GM23248 (cell line): Measurements from ENCODE around the gene WEE2. TPM values are rescaled to one million over a fixed set of nuclear protein-coding genes. Genes with fewer than 3 reads are reported as not detected.
"Not testable (repeated sequence)": the region's sequence is repeated elsewhere in the genome, so short reads cannot be mapped to it uniquely, and the experiment has no call there.

Source experiments
- DNase-seq: peaks from one replicate; pipeline ENCODE4 v3.0.0-alpha.2; 2015
- H2AFZ ChIP-seq: fragments of 200-600 bp; sonication (generic); 2 replicates; pipeline ENCODE4 v1.6.1; 2016; ENCODE audit warnings: antibody characterized with exemption
- H3F3A ChIP-seq: fragments of 200-600 bp; sonication (generic); 2 replicates; pipeline ENCODE4 v1.6.1; 2016; ENCODE audit warnings: mild to moderate bottlenecking, antibody characterized with exemption, mixed run types; ENCODE audit not compliant: insufficient read depth
- H3K27ac ChIP-seq: fragments of 200-600 bp; sonication (generic); 2 replicates; pipeline ENCODE4 v1.5.1; 2016; ENCODE audit warnings: mild to moderate bottlenecking
- H3K27me3 ChIP-seq: fragments of 200-600 bp; sonication (generic); replicated peaks from 2 replicates; pipeline ENCODE4 v1.6.1; 2016; ENCODE audit warnings: mild to moderate bottlenecking; ENCODE audit not compliant: insufficient read depth
- H3K36me3 ChIP-seq: fragments of 200-600 bp; sonication (generic); 2 replicates; pipeline ENCODE4 v1.6.1; 2016; ENCODE audit warnings: low read depth, mild to moderate bottlenecking
- H3K4me1 ChIP-seq: fragments of 200-600 bp; sonication (generic); 2 replicates; pipeline ENCODE4 v1.6.1; 2016; ENCODE audit warnings: mild to moderate bottlenecking; ENCODE audit not compliant: insufficient read depth
- H3K4me2 ChIP-seq: fragments of 200-600 bp; sonication (generic); one replicate; pipeline ENCODE4 v1.6.1; 2016; ENCODE audit warnings: mild to moderate bottlenecking; ENCODE audit not compliant: unreplicated experiment
- H3K4me3 ChIP-seq: fragments of 200-600 bp; sonication (generic); 2 replicates; pipeline ENCODE4 v1.5.1; 2016; ENCODE audit warnings: mild to moderate bottlenecking
- H3K79me2 ChIP-seq: fragments of 200-600 bp; sonication (generic); 2 replicates; pipeline ENCODE4 v1.6.1; 2016; ENCODE audit warnings: mild to moderate bottlenecking; ENCODE audit not compliant: insufficient read depth
- H3K9ac ChIP-seq: fragments of 200-600 bp; sonication (generic); 2 replicates; pipeline ENCODE4 v1.6.1; 2016; ENCODE audit warnings: mild to moderate bottlenecking
- H3K9me2 ChIP-seq: fragments of 200-600 bp; sonication (generic); 2 replicates; pipeline ENCODE4 v1.6.1; 2016; ENCODE audit warnings: mixed run types, mild to moderate bottlenecking, moderate library complexity; ENCODE audit not compliant: insufficient read depth
- H3K9me3 ChIP-seq: fragments of 200-600 bp; sonication (generic); one replicate; pipeline ENCODE4 v1.6.1; 2017; ENCODE audit warnings: low read depth
- H4K20me1 ChIP-seq: fragments of 200-600 bp; sonication (generic); 2 replicates; pipeline ENCODE4 v1.6.0; 2016; ENCODE audit not compliant: insufficient read depth
- EZH2 ChIP-seq: fragments of 200-600 bp; sonication (generic); IDR thresholded peaks from 2 replicates; pipeline ENCODE4 v1.6.1; 2018; ENCODE audit warnings: antibody characterized with exemption, mild to moderate bottlenecking; ENCODE audit not compliant: insufficient read depth, poor library complexity, severe bottlenecking
- EZH2phosphoT487 ChIP-seq: fragments of 200-600 bp; sonication (generic); IDR thresholded peaks from 2 replicates; pipeline ENCODE4 v1.6.1; 2018; ENCODE audit warnings: antibody characterized with exemption, moderate library complexity, mild to moderate bottlenecking, low read depth; ENCODE audit not compliant: insufficient read depth
- WGBS, 2 experiments: methylation state at CpG; one replicate each; pipeline ENCODE4 v1.1.6; 2015 to 2017; ENCODE audit warnings: low lambda C conversion rate in 2 of 2, low coverage in 1 of 2; ENCODE audit errors: missing lambda C conversion rate in 2 of 2; 5-methylcytosine and 5-hydroxymethylcytosine counted together
- in situ Hi-C: fragments of 300-500 bp; cut with MboI; formaldehyde crosslinking; loops from 2 replicates; pipeline ENCODE4 v1.15.0; 2020
- polyA plus RNA-seq: library from polyadenylated mRNA; unstranded; fragments of >200 nt; fragmentation: Nextera tagmentation; extraction: Ambion mirVana; gene quantifications from 2 replicates; pipeline ENCODE4 v1.2.1, GENCODE V29; 2016
- total RNA-seq: library from RNA; depleted of rRNA; stranded (reverse); fragments of >200 nt; shearing (Covaris generic); gene quantifications from 2 replicates; pipeline ENCODE4 v1.2.3, GENCODE V29; 2014

Gene WEE2
- total and polyA plus RNA-seq, 2 experiments from 2014 or later = not detected

- in situ Hi-C loops = no loop called here
- Histone ChIP-seq H4K20me1 (no peaks in the 10 kb centered on the region), H3K9me2 (no peaks in the 10 kb centered on the region), H3K27me3 (no peaks in the 10 kb centered on the region), H3K9me3 (no peaks in the 10 kb centered on the region), H3K4me3 (no peak overlapping the region), H3K79me2 (no peaks in the 10 kb centered on the region), H2AFZ (no peak overlapping the region), H3F3A (no peaks in the 10 kb centered on the region), H3K4me2 (no peak overlapping the region), H3K27ac (no peak overlapping the region), H3K9ac (no peak overlapping the region), H3K4me1 (no peaks in the 10 kb centered on the region), H3K36me3 (no peaks in the 10 kb centered on the region)
- no peak for DNase-seq
- 90 to 92% methylated on average over 6 of the region's 6 CpGs for WGBS, 2 experiments
- TF ChIP-seq EZH2phosphoT487 = no peak
- TF ChIP-seq EZH2 = no peak
Observed at GRCh38 chr7:141686670-141687069, 21.5 kb upstream of the WEE2 start.

DNA sequence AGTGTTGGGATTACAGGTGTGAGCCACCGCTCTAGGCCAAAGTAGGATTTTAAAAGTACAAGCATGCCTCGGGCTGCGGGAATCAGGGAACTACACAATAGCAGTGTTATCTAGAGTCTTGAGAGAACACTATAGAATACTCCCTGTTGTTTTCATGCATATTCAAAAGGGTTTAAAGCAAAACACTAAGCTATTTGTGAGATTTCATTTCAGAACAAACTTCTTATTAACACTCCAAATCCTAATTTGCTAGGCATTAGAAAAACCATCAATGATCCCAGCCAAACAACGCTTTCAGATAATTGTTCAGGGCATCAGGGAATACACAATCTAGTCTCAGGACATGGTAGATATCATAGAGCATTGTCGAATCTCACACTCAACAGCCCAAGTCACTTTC, 20.1 kb upstream of the WEE2 start:
- Histone ChIP-seq H4K20me1 (no peaks in the 10 kb centered on the region), H2AFZ (no peak overlapping the region), H3K9ac (no peak overlapping the region), H3K9me2 (0 out of 2 replicates have a peak, but pooled peaks cover 4% of the 10 kb centered on the region), H3F3A (no peaks in the 10 kb centered on the region), H3K79me2 (no peaks in the 10 kb centered on the region), H3K4me2 (no peak overlapping the region), H3K27ac (no peak overlapping the region), H3K9me3 (no peaks in the 10 kb centered on the region), H3K4me3 (no peak overlapping the region), H3K36me3 (no peaks in the 10 kb centered on the region), H3K27me3 (no peaks in the 10 kb centered on the region), H3K4me1 (no peaks in the 10 kb centered on the region)
- in situ Hi-C loops = no loop called here
- no peak for DNase-seq
- TF ChIP-seq EZH2phosphoT487 (no peak), EZH2 (no peak)
- 89 to 90% methylated on average over 5 of the region's 5 CpGs for WGBS, 2 experiments

DNA sequence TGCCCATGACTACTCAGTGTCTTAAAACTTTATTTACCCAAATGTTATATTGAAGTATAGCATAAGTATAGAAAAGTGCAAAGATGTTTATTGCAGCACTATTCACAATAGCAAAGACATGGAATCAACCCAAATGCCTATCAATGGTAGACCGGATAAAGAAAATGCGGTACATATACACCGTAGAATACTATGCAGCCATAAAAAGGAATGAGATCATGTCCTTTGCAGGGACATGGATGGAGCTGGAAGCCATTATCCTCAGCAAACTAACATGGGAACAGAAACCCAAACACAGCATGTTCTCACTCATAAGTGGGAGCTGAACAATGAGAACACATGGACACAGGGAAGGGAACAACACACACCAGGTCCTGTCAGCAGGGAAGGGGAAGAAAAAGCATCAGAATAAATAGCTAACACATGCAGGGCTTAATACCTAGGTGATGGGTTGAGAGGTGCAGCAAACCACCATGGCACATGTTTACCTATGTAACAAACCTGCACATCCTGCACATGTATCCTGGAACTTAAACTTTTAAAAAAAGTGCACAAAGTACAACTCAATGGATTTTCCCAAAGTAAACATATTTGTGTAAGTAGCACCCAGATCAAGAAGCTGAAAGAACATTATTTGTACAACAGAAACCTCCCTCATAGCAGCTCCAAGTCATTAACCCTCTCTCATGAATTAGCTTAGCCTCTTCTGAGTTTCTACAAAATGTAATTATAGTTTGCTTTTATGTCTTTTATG, 18.9 kb upstream of the WEE2 start:
- H3K27me3 ChIP-seq, H3F3A ChIP-seq, H3K4me1 ChIP-seq, in situ Hi-C loops, H3K36me3 ChIP-seq, H2AFZ ChIP-seq, H3K27ac ChIP-seq, H3K79me2 ChIP-seq, H4K20me1 ChIP-seq, H3K9me2 ChIP-seq, H3K4me2 ChIP-seq, DNase-seq, H3K9me3 ChIP-seq, H3K9ac ChIP-seq, H3K4me3 ChIP-seq: not testable (repeated sequence)
- WGBS, 2 experiments = 94 to 97% methylated on average over 3 of the region's 3 CpGs

- no peaks in the 10 kb centered on the region for H3K27me3 ChIP-seq
- no peak for DNase-seq
- H4K20me1 ChIP-seq = no peaks in the 10 kb centered on the region
- no peak overlapping the region for H3K4me2 ChIP-seq
- no peaks in the 10 kb centered on the region for H3K36me3 ChIP-seq
- H3K4me1 ChIP-seq = no peaks in the 10 kb centered on the region
- TF ChIP-seq EZH2 = no peak
- no peak for TF ChIP-seq EZH2phosphoT487
- WGBS, 2 experiments = 77 to 82% methylated on average over 3 of the region's 3 CpGs
- H3K9me2 ChIP-seq = 0 out of 2 replicates have a peak, but pooled peaks cover 4% of the 10 kb centered on the region
- H3K9me3 ChIP-seq = no peaks in the 10 kb centered on the region
- no peak overlapping the region for H3K4me3 ChIP-seq
- H3F3A ChIP-seq = no peaks in the 10 kb centered on the region
- in situ Hi-C loops = no loop called here
- H3K27ac ChIP-seq = no peak overlapping the region
- no peak overlapping the region for H2AFZ ChIP-seq
- H3K79me2 ChIP-seq = no peaks in the 10 kb centered on the region; the same call in 1 of the 2 replicates
- no peak overlapping the region for H3K9ac ChIP-seq
Observed at GRCh38 chr7:141691540-141691939, 16.6 kb upstream of the WEE2 start.

GRCh38 chr7:141691961-141692360, 16.2 kb upstream of the WEE2 start:
- H3K9me2 ChIP-seq = 0 out of 2 replicates have a peak, but pooled peaks cover 4% of the 10 kb centered on the region
- no peaks in the 10 kb centered on the region for H4K20me1 ChIP-seq
- H2AFZ ChIP-seq = no peak overlapping the region
- WGBS, 2 experiments = 79 to 80% methylated on average over 4 of the region's 4 CpGs
- in situ Hi-C loops = no loop called here
- no peaks in the 10 kb centered on the region for H3K4me1 ChIP-seq
- TF ChIP-seq EZH2 (no peak), EZH2phosphoT487 (no peak)
- no peaks in the 10 kb centered on the region for H3K27me3 ChIP-seq
- H3K4me2 ChIP-seq = no peak overlapping the region
- no peak overlapping the region for H3K27ac ChIP-seq
- H3K79me2 ChIP-seq = no peaks in the 10 kb centered on the region; the same call in 1 of the 2 replicates
- no peak overlapping the region for H3K4me3 ChIP-seq
- H3K9me3 ChIP-seq = no peaks in the 10 kb centered on the region
- no peak for DNase-seq
- no peaks in the 10 kb centered on the region for H3K36me3 ChIP-seq
- no peaks in the 10 kb centered on the region for H3F3A ChIP-seq
- H3K9ac ChIP-seq = no peak overlapping the region
